PFSK-1 (cell line): ENCODE data around the gene CCDC200.

Source experiments
- FOXP2 ChIP-seq: optimal IDR thresholded peaks from 2 replicates; pipeline ENCODE3; 2011; ENCODE audit warnings: borderline replicate concordance, control low read depth, inconsistent platforms; ENCODE audit not compliant: insufficient read depth; ENCODE audit errors: extremely low read length, extremely low read depth
- POLR2AphosphoS5 ChIP-seq: IDR thresholded peaks from 2 replicates; pipeline ENCODE4 v1.6.1; 2012; ENCODE audit warnings: low read depth, mild to moderate bottlenecking, control low read depth, low read length, moderate library complexity
- SIN3A ChIP-seq: IDR thresholded peaks from 2 replicates; pipeline ENCODE4 v1.6.1; 2012; ENCODE audit warnings: mild to moderate bottlenecking, low read length, moderate library complexity, borderline replicate concordance; ENCODE audit not compliant: insufficient read depth
- TAF1 ChIP-seq: IDR thresholded peaks from 2 replicates; pipeline ENCODE4 v1.6.1; 2012; ENCODE audit warnings: low read length, control low read depth, borderline replicate concordance; ENCODE audit not compliant: insufficient read depth
- TF ChIP-seq, protein P1 (sequence below), 2 experiments: IDR thresholded peaks; 2 replicates each; pipeline versions ENCODE4 v1.6.1 to v1.8.0; 2011 to 2012; ENCODE audit warnings: low read depth in 2 of 2, low read length in 2 of 2, control low read depth in 1 of 2, inconsistent platforms in 1 of 2, mild to moderate bottlenecking in 1 of 2, moderate library complexity in 1 of 2; ENCODE audit not compliant: insufficient read depth in 1 of 2

CCDC200 gene

DNA sequence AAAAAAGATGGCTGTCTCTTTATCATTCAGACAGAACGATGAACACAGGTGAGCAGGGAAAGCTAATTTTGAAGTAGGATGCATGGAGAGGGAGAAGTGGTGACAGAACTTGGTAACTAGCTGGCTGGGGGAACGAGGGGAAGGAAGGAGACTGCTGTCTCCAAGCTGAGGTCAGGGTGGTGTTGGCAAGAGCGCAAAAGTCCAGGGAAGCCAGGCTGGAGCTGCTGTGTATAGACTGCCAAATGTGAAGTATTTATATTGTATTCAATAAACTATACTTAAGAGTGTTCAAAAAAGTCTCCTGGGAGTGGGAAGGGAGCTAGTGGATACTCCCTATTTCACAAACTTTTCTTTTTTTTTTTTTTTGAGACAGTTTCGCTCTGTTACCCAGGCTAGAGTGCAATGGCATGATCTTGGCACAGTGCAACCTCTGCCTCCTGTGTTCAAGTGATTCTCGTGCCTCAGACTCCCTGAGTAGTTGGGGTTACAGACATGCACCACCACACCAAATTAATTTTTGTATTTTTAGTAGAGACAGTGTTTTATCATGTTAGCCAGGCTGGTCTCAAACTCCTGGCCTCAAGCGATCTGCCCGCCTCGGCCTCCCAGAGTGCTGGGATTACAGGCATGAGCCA, 8.6 kb downstream of the CCDC200 start:
- TF ChIP-seq SIN3A = no peak
- TF ChIP-seq FOXP2 = no peak
- no peak for TF ChIP-seq POLR2AphosphoS5
- TF ChIP-seq, protein P1, sequence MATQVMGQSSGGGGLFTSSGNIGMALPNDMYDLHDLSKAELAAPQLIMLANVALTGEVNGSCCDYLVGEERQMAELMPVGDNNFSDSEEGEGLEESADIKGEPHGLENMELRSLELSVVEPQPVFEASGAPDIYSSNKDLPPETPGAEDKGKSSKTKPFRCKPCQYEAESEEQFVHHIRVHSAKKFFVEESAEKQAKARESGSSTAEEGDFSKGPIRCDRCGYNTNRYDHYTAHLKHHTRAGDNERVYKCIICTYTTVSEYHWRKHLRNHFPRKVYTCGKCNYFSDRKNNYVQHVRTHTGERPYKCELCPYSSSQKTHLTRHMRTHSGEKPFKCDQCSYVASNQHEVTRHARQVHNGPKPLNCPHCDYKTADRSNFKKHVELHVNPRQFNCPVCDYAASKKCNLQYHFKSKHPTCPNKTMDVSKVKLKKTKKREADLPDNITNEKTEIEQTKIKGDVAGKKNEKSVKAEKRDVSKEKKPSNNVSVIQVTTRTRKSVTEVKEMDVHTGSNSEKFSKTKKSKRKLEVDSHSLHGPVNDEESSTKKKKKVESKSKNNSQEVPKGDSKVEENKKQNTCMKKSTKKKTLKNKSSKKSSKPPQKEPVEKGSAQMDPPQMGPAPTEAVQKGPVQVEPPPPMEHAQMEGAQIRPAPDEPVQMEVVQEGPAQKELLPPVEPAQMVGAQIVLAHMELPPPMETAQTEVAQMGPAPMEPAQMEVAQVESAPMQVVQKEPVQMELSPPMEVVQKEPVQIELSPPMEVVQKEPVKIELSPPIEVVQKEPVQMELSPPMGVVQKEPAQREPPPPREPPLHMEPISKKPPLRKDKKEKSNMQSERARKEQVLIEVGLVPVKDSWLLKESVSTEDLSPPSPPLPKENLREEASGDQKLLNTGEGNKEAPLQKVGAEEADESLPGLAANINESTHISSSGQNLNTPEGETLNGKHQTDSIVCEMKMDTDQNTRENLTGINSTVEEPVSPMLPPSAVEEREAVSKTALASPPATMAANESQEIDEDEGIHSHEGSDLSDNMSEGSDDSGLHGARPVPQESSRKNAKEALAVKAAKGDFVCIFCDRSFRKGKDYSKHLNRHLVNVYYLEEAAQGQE (IDR thresholded peaks at IDR 0.05; ENCODE audit: insufficient read depth in 1 of 2, low read depth in 2 of 2, low read length in 2 of 2) = no peak
- TF ChIP-seq TAF1 = no peak

- TF ChIP-seq FOXP2 (no peak), TAF1 (no peak), POLR2AphosphoS5 (no peak), SIN3A (no peak)
- TF ChIP-seq, protein P1 (IDR thresholded peaks at IDR 0.05; ENCODE audit: insufficient read depth in 1 of 2, low read depth in 2 of 2, low read length in 2 of 2) = no peak
Measured at GRCh38 chr17:43219001-43219400, 9.4 kb downstream of the CCDC200 start.

DNA sequence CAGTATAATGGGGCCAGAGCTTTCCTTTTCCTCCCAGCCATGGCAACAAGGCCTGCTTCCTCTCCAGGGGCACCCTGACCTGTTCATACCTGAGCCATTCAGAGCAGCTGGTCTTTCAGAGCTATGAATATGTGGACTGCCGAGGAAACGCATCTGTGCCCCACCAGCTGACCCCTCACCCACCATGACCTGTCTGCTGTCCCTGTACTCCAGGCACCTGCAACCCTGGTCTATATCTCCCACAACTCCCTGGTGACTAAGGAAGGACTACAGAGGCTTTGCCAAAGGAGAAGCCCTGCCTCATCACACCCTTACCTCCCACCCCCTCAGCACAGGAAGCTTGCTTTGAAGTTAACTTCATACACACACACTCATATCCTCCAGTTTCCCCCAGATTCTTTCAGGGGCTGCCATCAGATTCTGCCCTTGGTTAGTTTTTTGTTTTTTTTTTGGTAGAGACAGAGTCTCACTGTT, 10.8 kb downstream of the CCDC200 start:
- TF ChIP-seq TAF1 (no peak), FOXP2 (no peak), SIN3A (no peak), POLR2AphosphoS5 (no peak)
- TF ChIP-seq, protein P1 (IDR thresholded peaks at IDR 0.05; ENCODE audit: insufficient read depth in 1 of 2, low read depth in 2 of 2, low read length in 2 of 2) = no peak

DNA sequence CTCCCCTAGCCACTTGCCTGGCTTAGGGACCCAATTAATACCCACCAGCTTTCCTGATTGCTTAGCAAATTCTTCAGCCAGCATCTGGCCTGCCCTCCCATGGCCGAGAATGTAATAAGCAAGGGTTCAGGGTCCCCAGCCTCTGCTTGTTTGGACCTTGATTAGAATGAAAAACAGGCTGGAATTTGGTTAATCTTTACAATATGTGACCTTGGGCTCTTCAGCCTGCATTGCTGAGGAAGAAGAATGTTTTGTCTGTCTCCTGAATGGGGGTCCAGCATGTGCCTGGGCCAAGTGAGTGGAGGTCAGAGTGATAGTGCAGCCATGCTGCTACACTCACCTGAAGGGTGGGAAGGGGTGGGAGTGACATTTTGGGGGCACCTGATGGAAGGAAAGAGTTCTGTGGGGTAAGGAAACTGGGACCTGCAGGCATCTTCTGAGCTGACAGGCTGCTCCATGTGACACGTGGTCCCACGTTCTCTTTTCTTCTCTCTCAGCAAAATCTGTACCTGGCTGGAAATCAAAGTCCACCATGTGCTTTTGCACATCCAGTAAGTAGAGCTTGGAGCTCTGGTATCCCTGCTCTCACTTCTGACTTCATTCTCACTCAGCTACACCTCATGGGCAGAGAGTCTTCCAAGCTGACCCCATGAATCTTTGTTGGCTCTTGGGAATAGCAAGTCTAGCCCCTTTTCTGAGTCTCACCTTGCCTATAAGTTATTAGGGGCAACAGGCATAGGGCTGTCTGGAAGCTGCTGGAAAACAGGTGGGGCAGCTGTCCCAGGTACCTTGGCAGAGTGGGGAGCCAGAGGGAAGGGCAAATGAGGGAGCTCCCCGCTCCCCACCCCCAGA, 11.4 kb downstream of the CCDC200 start:
- TF ChIP-seq POLR2AphosphoS5 (no peak), TAF1 (no peak)
- TF ChIP-seq, protein P1 (IDR thresholded peaks at IDR 0.05; ENCODE audit: insufficient read depth in 1 of 2, low read depth in 2 of 2, low read length in 2 of 2) = peak in 1 of 2 experiments; percentile 21; a peak in 1 of 4 replicates
